ENCODE data around the gene EYA2.
A peak's percentile ranks its signal among the peaks of the same experiment; 100 is the strongest.

The EYA2 gene

DNA sequence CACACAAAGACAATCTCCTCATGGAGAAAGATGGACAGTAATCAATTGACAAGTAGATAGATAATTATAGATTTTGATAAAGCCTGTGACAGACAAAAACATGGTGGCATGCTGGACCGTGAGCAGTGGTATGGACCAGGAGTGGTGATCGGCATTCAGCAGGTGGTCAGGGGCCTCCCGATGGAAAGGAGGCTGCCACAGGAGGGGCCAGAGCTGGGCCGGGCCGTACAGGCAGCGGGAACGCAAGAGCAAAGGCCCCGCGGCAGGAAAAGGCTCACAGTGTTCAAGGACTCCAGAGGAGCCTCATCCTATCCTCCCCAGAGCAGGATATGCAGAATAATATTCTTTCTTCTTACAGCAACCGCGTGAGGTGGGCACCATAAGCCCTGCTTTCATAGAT is 123.7 kb downstream of the EYA2 start:
- TF ChIP-seq, protein P1, sequence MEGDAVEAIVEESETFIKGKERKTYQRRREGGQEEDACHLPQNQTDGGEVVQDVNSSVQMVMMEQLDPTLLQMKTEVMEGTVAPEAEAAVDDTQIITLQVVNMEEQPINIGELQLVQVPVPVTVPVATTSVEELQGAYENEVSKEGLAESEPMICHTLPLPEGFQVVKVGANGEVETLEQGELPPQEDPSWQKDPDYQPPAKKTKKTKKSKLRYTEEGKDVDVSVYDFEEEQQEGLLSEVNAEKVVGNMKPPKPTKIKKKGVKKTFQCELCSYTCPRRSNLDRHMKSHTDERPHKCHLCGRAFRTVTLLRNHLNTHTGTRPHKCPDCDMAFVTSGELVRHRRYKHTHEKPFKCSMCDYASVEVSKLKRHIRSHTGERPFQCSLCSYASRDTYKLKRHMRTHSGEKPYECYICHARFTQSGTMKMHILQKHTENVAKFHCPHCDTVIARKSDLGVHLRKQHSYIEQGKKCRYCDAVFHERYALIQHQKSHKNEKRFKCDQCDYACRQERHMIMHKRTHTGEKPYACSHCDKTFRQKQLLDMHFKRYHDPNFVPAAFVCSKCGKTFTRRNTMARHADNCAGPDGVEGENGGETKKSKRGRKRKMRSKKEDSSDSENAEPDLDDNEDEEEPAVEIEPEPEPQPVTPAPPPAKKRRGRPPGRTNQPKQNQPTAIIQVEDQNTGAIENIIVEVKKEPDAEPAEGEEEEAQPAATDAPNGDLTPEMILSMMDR (IDR thresholded peaks at IDR 0.05; ENCODE audit: insufficient read depth, low read depth, low read length, missing control alignments): no peak
- DNase-seq (ENCODE audit: low read depth): no peak
- H3K4me3 ChIP-seq (ENCODE audit: low read depth, low read length): no peak overlapping the region

DNA sequence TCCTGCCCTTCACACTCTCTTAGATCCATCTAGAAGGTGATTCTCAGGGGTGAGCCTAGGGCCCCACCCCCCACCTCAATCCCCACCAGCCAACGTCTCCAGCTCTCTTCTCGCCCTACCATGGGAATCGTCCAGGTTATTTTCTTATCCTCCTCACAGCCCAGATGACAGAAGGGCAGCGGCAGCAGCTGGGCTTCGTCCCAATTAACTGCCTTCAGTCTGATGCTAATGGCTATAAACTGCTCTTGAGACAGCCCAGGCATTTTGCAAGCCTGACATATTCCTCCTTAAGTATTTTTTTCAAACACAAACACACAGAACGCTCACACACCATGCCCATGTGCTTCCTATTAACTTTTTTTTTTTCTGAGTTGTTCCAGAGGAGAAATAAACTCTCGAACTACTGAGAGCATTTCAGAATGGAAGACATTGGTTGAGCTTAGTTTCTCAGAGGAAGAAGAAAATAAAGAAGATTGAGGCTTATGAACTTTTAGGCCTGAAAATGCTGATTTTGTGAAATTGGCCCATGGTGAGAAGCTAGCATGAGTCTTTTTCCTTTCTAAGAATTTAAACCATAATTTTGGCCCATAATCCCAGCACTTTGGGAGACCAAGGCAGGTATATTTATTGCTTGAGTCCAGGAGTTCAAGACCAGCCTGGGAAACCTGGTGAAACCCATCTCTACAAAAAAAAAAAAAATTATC is 124.6 kb downstream of the EYA2 start:
- no peak overlapping the region for H3K4me3 ChIP-seq (ENCODE audit: low read depth, low read length)
- DNase-seq (ENCODE audit: low read depth): no peak
- TF ChIP-seq, protein P1 (IDR thresholded peaks at IDR 0.05; ENCODE audit: insufficient read depth, low read depth, low read length, missing control alignments): no peak

DNA sequence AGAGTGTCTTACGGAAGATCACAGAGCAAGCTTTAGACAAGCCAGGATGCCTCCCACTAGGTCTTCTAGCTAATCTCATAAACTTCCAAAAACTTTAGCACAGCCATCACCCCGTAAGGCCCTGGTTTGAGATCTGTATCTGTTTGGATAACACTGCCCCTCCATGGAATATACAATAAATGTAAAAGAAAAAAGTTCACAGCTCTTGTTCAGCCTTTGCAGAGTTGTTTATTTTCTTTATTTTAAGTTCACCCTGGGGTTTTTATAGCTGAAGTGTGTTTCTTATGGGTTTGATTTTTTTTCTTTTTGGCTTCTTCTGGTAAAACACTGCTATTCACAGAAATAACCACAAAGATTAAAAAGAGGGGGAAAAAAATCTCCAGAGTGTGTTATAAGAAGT is 125.6 kb downstream of the EYA2 start:
- no peak overlapping the region for H3K4me3 ChIP-seq (ENCODE audit: low read depth, low read length)
- no peak for DNase-seq (ENCODE audit: low read depth)
- TF ChIP-seq, protein P1 (IDR thresholded peaks at IDR 0.05; ENCODE audit: insufficient read depth, low read depth, low read length, missing control alignments): no peak

DNA sequence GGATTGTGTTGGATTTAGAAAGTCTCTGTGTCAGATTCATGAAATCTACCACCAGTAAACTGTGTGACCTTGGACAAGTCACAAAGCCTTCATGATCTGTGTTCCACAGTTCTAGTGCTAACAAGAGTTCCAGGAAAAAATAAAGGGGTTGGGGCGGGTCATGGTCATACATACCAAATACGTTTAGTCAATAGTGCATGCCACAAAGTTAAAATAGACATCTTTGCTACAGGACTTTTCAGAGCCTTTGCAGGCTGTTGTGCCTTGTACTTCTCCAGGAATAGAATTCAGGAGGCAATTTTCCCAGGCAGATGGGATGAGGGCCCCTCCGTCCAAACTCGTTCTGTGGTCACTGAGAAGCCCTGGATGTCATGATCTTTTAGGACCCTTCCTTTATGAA is 127.2 kb downstream of the EYA2 start:
- H3K4me3 ChIP-seq (ENCODE audit: low read depth, low read length): no peak overlapping the region
- DNase-seq (ENCODE audit: low read depth): no peak
- TF ChIP-seq, protein P1 (IDR thresholded peaks at IDR 0.05; ENCODE audit: insufficient read depth, low read depth, low read length, missing control alignments): no peak

DNA sequence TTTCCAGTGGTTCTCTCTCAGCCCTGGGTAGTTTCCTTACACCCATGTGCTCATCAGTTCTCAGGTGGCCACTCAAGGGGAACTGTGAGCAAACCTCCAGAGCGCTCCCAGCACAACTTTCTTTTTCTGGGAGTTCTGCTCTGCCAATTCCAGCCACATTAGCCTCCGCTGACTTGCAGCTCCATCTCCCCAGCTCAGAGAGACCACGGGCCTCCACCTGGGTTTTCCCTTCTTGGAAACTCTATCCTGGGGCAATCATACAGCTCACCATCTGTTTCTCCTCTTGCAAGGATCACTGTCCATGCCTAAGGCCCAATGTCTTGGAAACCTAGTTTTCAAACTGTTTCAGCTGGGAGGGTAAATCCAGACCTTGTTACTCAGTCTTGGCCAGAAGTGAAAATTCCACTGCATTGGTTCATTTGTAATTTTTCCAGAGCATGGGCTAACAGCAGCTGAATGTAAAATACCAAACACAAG is 129.9 kb downstream of the EYA2 start:
- TF ChIP-seq, protein P1 (IDR thresholded peaks at IDR 0.05; ENCODE audit: insufficient read depth, low read depth, low read length, missing control alignments): no peak
- peak; percentile 9 for DNase-seq (ENCODE audit: low read depth)
- no peak overlapping the region for H3K4me3 ChIP-seq (ENCODE audit: low read depth, low read length)

DNA sequence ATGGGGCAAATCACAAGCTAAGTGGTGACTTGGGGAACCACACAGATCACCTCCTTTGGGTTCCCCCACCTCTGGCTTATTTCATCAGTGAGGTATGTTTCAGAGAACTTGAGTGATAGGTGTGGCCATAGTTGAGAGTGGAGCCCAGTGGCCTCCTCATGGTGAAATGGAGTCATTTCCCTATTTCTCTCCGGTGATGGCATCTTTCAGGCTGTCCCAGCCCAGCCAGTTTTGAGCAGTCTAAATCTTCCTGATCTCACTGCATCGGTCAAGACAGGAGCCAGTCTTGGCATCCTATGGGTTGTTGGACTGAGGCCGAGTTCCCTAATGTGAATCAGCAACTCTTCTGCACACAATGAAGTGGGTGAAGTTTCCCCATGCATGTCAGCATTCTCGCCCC is 132.4 kb downstream of the EYA2 start:
- peak; percentile 15 for DNase-seq (ENCODE audit: low read depth)
- H3K4me3 ChIP-seq (ENCODE audit: low read depth, low read length): no peak overlapping the region
- TF ChIP-seq, protein P1 (IDR thresholded peaks at IDR 0.05; ENCODE audit: insufficient read depth, low read depth, low read length, missing control alignments): no peak

DNA sequence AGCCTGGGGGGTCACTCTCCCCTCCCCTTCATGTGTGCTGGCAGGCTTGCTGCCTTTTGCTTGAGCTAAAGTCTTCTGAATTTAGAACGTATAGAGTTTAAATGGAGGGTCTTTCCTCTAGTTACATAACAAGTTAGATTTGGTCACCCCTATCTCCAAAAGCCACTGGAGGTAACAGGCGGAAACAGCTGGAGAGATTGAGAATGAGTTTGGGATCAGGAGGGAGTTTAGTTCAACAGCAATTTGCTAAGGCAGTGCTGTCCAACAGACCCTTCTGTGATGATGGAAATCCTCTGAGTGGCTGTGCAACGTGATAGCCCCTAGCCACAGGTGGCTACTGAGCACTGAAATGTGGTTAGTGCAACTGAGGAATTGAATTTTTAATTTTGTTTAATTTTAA is 132.8 kb downstream of the EYA2 start:
- TF ChIP-seq, protein P1 (IDR thresholded peaks at IDR 0.05; ENCODE audit: insufficient read depth, low read depth, low read length, missing control alignments): no peak
- no peak for DNase-seq (ENCODE audit: low read depth)
- H3K4me3 ChIP-seq (ENCODE audit: low read depth, low read length): no peak overlapping the region
